Activated naive CD8-positive, alpha-beta T cell treated with anti-CD3 and anti-CD28 coated beads, Interleukin-2, amount 10 ng/mL, durations not matched to agents 7 days and 5 days (primary cell): ENCODE measurements around the gene TMEM233. TPM values are rescaled to one million over a fixed set of nuclear protein-coding genes. Genes with fewer than 3 reads are reported as not detected.
"Not testable (repeated sequence)": the region's sequence is repeated elsewhere in the genome, so short reads cannot be mapped to it uniquely, and the experiment has no call there.

Source experiments
- ATAC-seq: fragments of 150-1000 bp; cut with Tn5 transposase; one replicate; pipeline ENCODE4 v1.10.0; 2021; ENCODE audit warnings: low read depth, moderate library complexity
- POLR2A ChIA-PET: fragments of 350-600 bp; sonication (Branson Sonifier 250); formaldehyde crosslinking; loops from one replicate; lab custom pipeline; 2021; ENCODE audit warnings: antibody characterized with exemption; lab: Charles Lee
- DNase-seq: peaks from one replicate; pipeline ENCODE4 v3.0.0; 2021
- H3K27ac Mint-ChIP-seq: one replicate; pipeline ENCODE4 v1.8.0; 2022; ENCODE audit warnings: mild to moderate bottlenecking, mixed read lengths
- H3K27me3 Mint-ChIP-seq: one replicate; pipeline ENCODE4 v1.8.0; 2022; ENCODE audit warnings: mild to moderate bottlenecking, moderate library complexity, mixed read lengths
- H3K36me3 Mint-ChIP-seq: one replicate; pipeline ENCODE4 v1.8.0; 2021; ENCODE audit warnings: mild to moderate bottlenecking, mixed read lengths
- H3K4me1 Mint-ChIP-seq: one replicate; pipeline ENCODE4 v1.8.0; 2021; ENCODE audit warnings: mixed read lengths
- H3K4me3 Mint-ChIP-seq: one replicate; pipeline ENCODE4 v1.8.0; 2022; ENCODE audit warnings: mild to moderate bottlenecking, moderate library complexity, mixed read lengths
- H3K9me3 Mint-ChIP-seq: one replicate; pipeline ENCODE4 v1.8.0; 2021; ENCODE audit warnings: mixed read lengths
- total RNA-seq, 2 experiments: library from RNA; stranded (reverse); gene quantifications; one replicate each; pipeline ENCODE4 v1.2.3, GENCODE V29; 2021

TMEM233 gene
- total RNA-seq, 2 experiments from 2014 or later = not detected

- no peak overlapping the region for H3K27ac Mint-ChIP-seq
- no peak for ATAC-seq
These were observed 59.1 kb downstream of the TMEM233 start for GRCh38 chr12:119652665-119653064.

GRCh38 chr12:119657001-119657400, 63.4 kb downstream of the TMEM233 start:
- H3K27ac Mint-ChIP-seq, H3K36me3 Mint-ChIP-seq, H3K4me1 Mint-ChIP-seq, ATAC-seq, H3K9me3 Mint-ChIP-seq, DNase-seq, H3K27me3 Mint-ChIP-seq, H3K4me3 Mint-ChIP-seq, POLR2A ChIA-PET: not testable (repeated sequence)

More at GRCh38 chr12:119652665-119653064, 59.1 kb downstream of the TMEM233 start:
- POLR2A ChIA-PET = no interaction called here
- H3K4me3 Mint-ChIP-seq = no peak overlapping the region
- no peaks in the 10 kb centered on the region for H3K4me1 Mint-ChIP-seq
- no peak for DNase-seq
- peaks cover 8% of the 10 kb centered on the region for H3K9me3 Mint-ChIP-seq
- no peaks in the 10 kb centered on the region for H3K36me3 Mint-ChIP-seq
- peaks cover 6% of the 10 kb centered on the region for H3K27me3 Mint-ChIP-seq

GRCh38 chr12:119658166-119658565, 64.6 kb downstream of the TMEM233 start:
- H3K4me1 Mint-ChIP-seq, H3K4me3 Mint-ChIP-seq, ATAC-seq, H3K27ac Mint-ChIP-seq, H3K27me3 Mint-ChIP-seq, POLR2A ChIA-PET, H3K9me3 Mint-ChIP-seq, DNase-seq, H3K36me3 Mint-ChIP-seq: not testable (repeated sequence)

GRCh38 chr12:119659289-119659897, 65.8 kb downstream of the TMEM233 start:
- peak; percentile 54 for ATAC-seq
- H3K27ac Mint-ChIP-seq = no peak overlapping the region
- no peaks in the 10 kb centered on the region for H3K36me3 Mint-ChIP-seq
- POLR2A ChIA-PET = no interaction called here
- peaks cover 5% of the 10 kb centered on the region for H3K27me3 Mint-ChIP-seq
- peaks cover 7% of the 10 kb centered on the region for H3K4me1 Mint-ChIP-seq
- no peak for DNase-seq
- no peaks in the 10 kb centered on the region for H3K9me3 Mint-ChIP-seq
- no peak overlapping the region for H3K4me3 Mint-ChIP-seq

GRCh38 chr12:119660076-119660475, 66.5 kb downstream of the TMEM233 start:
- Mint-ChIP-seq H3K9me3 (no peaks in the 10 kb centered on the region), H3K27me3 (peaks cover 5% of the 10 kb centered on the region), H3K4me1 (peaks cover 7% of the 10 kb centered on the region), H3K36me3 (no peaks in the 10 kb centered on the region), H3K27ac (no peak overlapping the region), H3K4me3 (peak overlapping the region; percentile 18)
- ATAC-seq = peak; percentile 33
- POLR2A ChIA-PET = no interaction called here
- no peak for DNase-seq

GRCh38 chr12:119661882-119662281, 68.3 kb downstream of the TMEM233 start:
- DNase-seq = no peak
- no peaks in the 10 kb centered on the region for H3K36me3 Mint-ChIP-seq
- H3K4me1 Mint-ChIP-seq = peaks cover 17% of the 10 kb centered on the region
- no peak overlapping the region for H3K27ac Mint-ChIP-seq
- H3K9me3 Mint-ChIP-seq = no peaks in the 10 kb centered on the region
- ATAC-seq = no peak
- H3K27me3 Mint-ChIP-seq = peaks cover 5% of the 10 kb centered on the region
- no peak overlapping the region for H3K4me3 Mint-ChIP-seq
- POLR2A ChIA-PET = interaction anchor here (0.5 kb wide), 1 partner anchor 26 kb away, joined by 4 read pairs; no protein-coding TSS in a partner anchor

GRCh38 chr12:119664642-119665041, 71.1 kb downstream of the TMEM233 start:
- no peak overlapping the region for H3K4me3 Mint-ChIP-seq
- POLR2A ChIA-PET = no interaction called here
- ATAC-seq (no peak), DNase-seq (no peak)
- H3K4me1 Mint-ChIP-seq = peaks cover 23% of the 10 kb centered on the region
- no peak overlapping the region for H3K27ac Mint-ChIP-seq
- H3K36me3 Mint-ChIP-seq = no peaks in the 10 kb centered on the region
- H3K27me3 Mint-ChIP-seq = peaks cover 5% of the 10 kb centered on the region
- no peaks in the 10 kb centered on the region for H3K9me3 Mint-ChIP-seq

GRCh38 chr12:119665164-119665929, 71.8 kb downstream of the TMEM233 start:
- peaks cover 5% of the 10 kb centered on the region for H3K27me3 Mint-ChIP-seq
- no peaks in the 10 kb centered on the region for H3K9me3 Mint-ChIP-seq

GRCh38 chr12:119666226-119666795, 72.7 kb downstream of the TMEM233 start:
- H3K36me3 Mint-ChIP-seq = peaks cover 14% of the 10 kb centered on the region
- no peak for ATAC-seq
- H3K4me3 Mint-ChIP-seq = peak overlapping the region; percentile 95

More at GRCh38 chr12:119665164-119665929, 71.8 kb downstream of the TMEM233 start:
- no peak overlapping the region for H3K4me3 Mint-ChIP-seq
- ATAC-seq (no peak), DNase-seq (no peak)
- H3K36me3 Mint-ChIP-seq = peaks cover 5% of the 10 kb centered on the region
- POLR2A ChIA-PET = no interaction called here
- peaks cover 23% of the 10 kb centered on the region for H3K4me1 Mint-ChIP-seq
- H3K27ac Mint-ChIP-seq = no peak overlapping the region

GRCh38 chr12:119666900-119667576, 73.5 kb downstream of the TMEM233 start:
- Mint-ChIP-seq H3K27me3 (peaks cover 5% of the 10 kb centered on the region), H3K4me3 (peak overlapping the region; percentile 95), H3K36me3 (peaks cover 21% of the 10 kb centered on the region), H3K4me1 (peaks cover 36% of the 10 kb centered on the region), H3K27ac (peak overlapping the region; percentile 94), H3K9me3 (no peaks in the 10 kb centered on the region)
- DNase-seq (no peak), ATAC-seq (no peak)
- POLR2A ChIA-PET = interaction anchor here (1.0 to 2.3 kb wide), 3 partner anchors 10 to 420 kb away, joined by 3 to 8 read pairs (median 6); no protein-coding TSS in a partner anchor

More at GRCh38 chr12:119666226-119666795, 72.7 kb downstream of the TMEM233 start:
- Mint-ChIP-seq H3K27ac (peak overlapping the region; percentile 72), H3K27me3 (peaks cover 5% of the 10 kb centered on the region), H3K9me3 (no peaks in the 10 kb centered on the region), H3K4me1 (peaks cover 31% of the 10 kb centered on the region)
- no peak for DNase-seq
- POLR2A ChIA-PET = no interaction called here

GRCh38 chr12:119667577-119668323, 74.2 kb downstream of the TMEM233 start, which contains the start of gene PRKAB1:
TSS of gene PRKAB1 (plus strand) at chr12:119668133. CDS start at chr12:119668245, 112 bp downstream.
- Mint-ChIP-seq H3K36me3 (peaks cover 28% of the 10 kb centered on the region), H3K9me3 (no peaks in the 10 kb centered on the region), H3K4me3 (peak within 1 kb of the TSS; percentile 95), H3K27me3 (no peaks in the 10 kb centered on the region), H3K27ac (peak within 1 kb of the TSS; percentile 94), H3K4me1 (peaks cover 43% of the 10 kb centered on the region)
- peak; percentile 96 for DNase-seq
- ATAC-seq = peak; percentile 98
- POLR2A ChIA-PET = interaction anchor here (0.9 to 2.3 kb wide), 4 partner anchors 9 to 449 kb away, joined by 3 to 8 read pairs (median 4); no protein-coding TSS in a partner anchor

- H3K4me3 Mint-ChIP-seq = peak overlapping the region; percentile 95
- H3K4me1 Mint-ChIP-seq = peaks cover 49% of the 10 kb centered on the region
- POLR2A ChIA-PET = interaction anchor here (0.7 to 2.3 kb wide), 4 partner anchors 9 to 1462 kb away, joined by 3 to 8 read pairs (median 5); no protein-coding TSS in a partner anchor
- peak overlapping the region; percentile 94 for H3K27ac Mint-ChIP-seq
- peaks cover 34% of the 10 kb centered on the region for H3K36me3 Mint-ChIP-seq
- ATAC-seq (no peak), DNase-seq (no peak)
- no peaks in the 10 kb centered on the region for H3K9me3 Mint-ChIP-seq
- H3K27me3 Mint-ChIP-seq = no peaks in the 10 kb centered on the region
These were observed 74.8 kb downstream of the TMEM233 start for GRCh38 chr12:119668324-119668841.
